ENCODE data around the gene ACTN4. TPM values are rescaled to one million over a fixed set of nuclear protein-coding genes. Genes with fewer than 3 reads are reported as not detected.

Gene ACTN4
- total and polyA plus RNA-seq, 2 experiments from 2014 or later, result 68.9 to 427 TPM

- DNase-seq (ENCODE audit: low spot score), result no peak
- Histone ChIP-seq H3K27ac (ENCODE audit: low read depth) (peak overlapping the region; percentile 55; the same call in 1 of the 2 replicates), H3K27me3 (ENCODE audit: insufficient read depth) (no peaks in the 10 kb centered on the region)
Measured at GRCh38 chr19:38695317-38695683, 47.9 kb downstream of the ACTN4 start.

More at GRCh38 chr19:38695317-38695683, 47.9 kb downstream of the ACTN4 start:
- Mint-ChIP-seq H3K4me3 (no peak overlapping the region), H3K27ac (peak overlapping the region; percentile 79; the same call in 1 of the 2 replicates), H3K4me1 (peaks cover 79% of the 10 kb centered on the region), H3K9me3 (no peaks in the 10 kb centered on the region), H3K36me3 (ENCODE audit: low read depth) (peaks cover 35% of the 10 kb centered on the region), H3K27me3 (ENCODE audit: insufficient read depth, low read depth, poor library complexity) (peaks cover 25% of the 10 kb centered on the region)
- H4K20me1 ChIP-seq (replicated peaks; ENCODE audit: insufficient read depth), result peaks cover 33% of the 10 kb centered on the region
- peaks cover 9% of the 10 kb centered on the region; the same call in 1 of the 2 replicates for H3F3A ChIP-seq (replicated peaks; ENCODE audit: low read depth)
- no peaks in the 10 kb centered on the region for H3K9me2 ChIP-seq (ENCODE audit: insufficient read depth)
- H2AFZ ChIP-seq, result no peak overlapping the region
- TF ChIP-seq CTCF (conservative IDR thresholded peaks at IDR 0.05; ENCODE audit: low read depth in 2 of 2) (no peak), NANOG (IDR thresholded peaks at IDR 0.05; ENCODE audit: borderline replicate concordance) (no peak), STAT1 (IDR thresholded peaks at IDR 0.05; ENCODE audit: unreplicated experiment) (no peak), POLR2AphosphoS5 (IDR thresholded peaks at IDR 0.05; ENCODE audit: low read depth) (no peak), ZNF462 (CRISPR knock-in tag; IDR thresholded peaks at IDR 0.05) (no peak), ETS1 (IDR thresholded peaks at IDR 0.05) (no peak), EZH2 (IDR thresholded peaks at IDR 0.05; ENCODE audit: low read depth, unreplicated experiment) (no peak), JUNB (IDR thresholded peaks at IDR 0.05; ENCODE audit: unreplicated experiment) (no peak), CREB1 (CRISPR knock-in tag; IDR thresholded peaks at IDR 0.05; ENCODE audit: low read depth) (no peak)
- ATAC-seq, result no peak
- no peak overlapping the region for H3K4me2 ChIP-seq
- H3K4me1 ChIP-seq (ENCODE audit: insufficient read depth), result peaks cover 54% of the 10 kb centered on the region
- no peaks in the 10 kb centered on the region for H3K36me3 ChIP-seq (ENCODE audit: insufficient read depth)
- peaks cover 97% of the 10 kb centered on the region for H3K79me2 ChIP-seq (replicated peaks; ENCODE audit: insufficient read depth)
- H3K4me3 ChIP-seq, result no peak overlapping the region

All from GM23338 (cell line).